A673 (cell line): ENCODE results near the gene RXRA. TPM values are rescaled to one million over a fixed set of nuclear protein-coding genes. Genes with fewer than 3 reads are reported as not detected.

Experiments
- BruUV-seq: library from RNA; stranded (reverse); fragments of 400-500 nt; replicated peaks from 2 replicates; lab custom pipeline; 2021; lab: Mats Ljungman, UMichigan
- CTCF ChIA-PET: fragments of 300-600 bp; sonication (Branson Sonifier 250); formaldehyde crosslinking; loops from one replicate; lab custom pipeline; 2022; ENCODE audit warnings: antibody characterized with exemption; lab: Charles Lee
- POLR2A ChIA-PET: fragments of 300-600 bp; sonication (Branson Sonifier 250); formaldehyde crosslinking; loops from one replicate; lab custom pipeline; 2022; ENCODE audit warnings: antibody characterized with exemption; ENCODE audit not compliant: low non-redundant PET; lab: Charles Lee
- DNase-seq: peaks from one replicate; pipeline ENCODE4 v3.0.0-alpha.2; 2015; ENCODE audit warnings: low spot score
- H3K27ac ChIP-seq: fragments of 200-600 bp; sonication (generic); 2 replicates; pipeline ENCODE4 v1.5.1; 2016; ENCODE audit warnings: mixed run types, low read depth, mild to moderate bottlenecking, mixed read lengths, antibody characterized with exemption, low read length; ENCODE audit not compliant: poor library complexity, severe bottlenecking
- H3K27me3 ChIP-seq: fragments of 200-600 bp; sonication (generic); replicated peaks from 2 replicates; pipeline ENCODE4 v1.6.1; 2017; ENCODE audit warnings: mixed run types, low read depth, mild to moderate bottlenecking, mixed read lengths, antibody characterized with exemption, low read length; ENCODE audit not compliant: insufficient read depth, poor library complexity
- H3K36me3 ChIP-seq: fragments of 200-600 bp; sonication (generic); 2 replicates; pipeline ENCODE4 v1.6.1; 2016; ENCODE audit warnings: mixed run types, mild to moderate bottlenecking, mixed read lengths, antibody characterized with exemption, low read length; ENCODE audit not compliant: insufficient read depth, poor library complexity, severe bottlenecking
- H3K4me1 ChIP-seq: fragments of 200-600 bp; sonication (generic); 2 replicates; pipeline ENCODE4 v1.6.1; 2017; ENCODE audit warnings: mixed run types, mild to moderate bottlenecking, mixed read lengths, antibody characterized with exemption, low read length; ENCODE audit not compliant: insufficient read depth, poor library complexity, severe bottlenecking
- H3K4me3 ChIP-seq: fragments of 200-600 bp; sonication (generic); 2 replicates; pipeline ENCODE4 v1.5.1; 2016; ENCODE audit warnings: low read depth, mixed run types, mild to moderate bottlenecking, mixed read lengths, low read length; ENCODE audit not compliant: poor library complexity, severe bottlenecking
- H3K9me3 ChIP-seq: fragments of 200-600 bp; sonication (generic); 2 replicates; pipeline ENCODE4 v1.6.1; 2016; ENCODE audit warnings: mixed run types, low read depth, mild to moderate bottlenecking, mixed read lengths, antibody characterized with exemption, low read length; ENCODE audit not compliant: poor library complexity, severe bottlenecking
- EZH2 ChIP-seq: fragments of 200-600 bp; sonication (generic); IDR thresholded peaks from 2 replicates; pipeline ENCODE4 v1.6.1; 2017; ENCODE audit warnings: borderline replicate concordance, low read depth, mild to moderate bottlenecking, mixed read lengths, antibody characterized with exemption, low read length; ENCODE audit not compliant: poor library complexity, severe bottlenecking
- intact Hi-C: fragments of 100-400 bp; cut with micrococcal nuclease; formaldehyde crosslinking; loops from one replicate; pipeline ENCODE4 v1.10.0; 2022; ENCODE audit not compliant: unreplicated experiment
- total RNA-seq: library from RNA; stranded (reverse); gene quantifications from 2 replicates; pipeline ENCODE4 v1.2.3, GENCODE V29; 2021
- TF ChIP-seq, protein P1 (sequence below): fragments of 300-800, 200-600 bp; sonication (generic); conservative IDR thresholded peaks from 2 replicates; pipeline ENCODE4 v1.5.1; 2017; ENCODE audit warnings: low read depth, mild to moderate bottlenecking, antibody characterized with exemption, low read length, moderate library complexity, mixed read lengths

The RXRA gene
- total RNA-seq, 1 experiment from 2014 or later = 54.1 TPM

DNA sequence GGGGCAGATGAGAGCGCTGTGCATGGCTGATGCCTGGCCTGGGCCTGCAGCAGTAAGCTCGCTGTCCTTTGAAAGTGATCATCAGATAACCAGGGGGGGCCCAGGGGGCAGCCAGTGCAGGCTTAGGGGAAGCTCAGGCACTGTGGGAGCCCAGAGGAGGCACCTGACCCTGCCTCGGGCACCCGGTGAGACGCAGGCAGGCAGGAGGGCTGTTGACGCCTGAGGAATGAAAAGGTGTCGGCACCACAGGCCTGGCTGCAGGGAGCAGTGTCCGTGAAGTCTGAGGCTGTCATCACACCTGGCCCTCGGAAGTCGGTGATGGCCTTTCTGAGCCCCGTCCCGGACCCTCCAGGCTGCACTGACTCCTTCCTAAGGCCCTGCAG, 84.6 kb downstream of the RXRA start:
- TF ChIP-seq, protein P1, sequence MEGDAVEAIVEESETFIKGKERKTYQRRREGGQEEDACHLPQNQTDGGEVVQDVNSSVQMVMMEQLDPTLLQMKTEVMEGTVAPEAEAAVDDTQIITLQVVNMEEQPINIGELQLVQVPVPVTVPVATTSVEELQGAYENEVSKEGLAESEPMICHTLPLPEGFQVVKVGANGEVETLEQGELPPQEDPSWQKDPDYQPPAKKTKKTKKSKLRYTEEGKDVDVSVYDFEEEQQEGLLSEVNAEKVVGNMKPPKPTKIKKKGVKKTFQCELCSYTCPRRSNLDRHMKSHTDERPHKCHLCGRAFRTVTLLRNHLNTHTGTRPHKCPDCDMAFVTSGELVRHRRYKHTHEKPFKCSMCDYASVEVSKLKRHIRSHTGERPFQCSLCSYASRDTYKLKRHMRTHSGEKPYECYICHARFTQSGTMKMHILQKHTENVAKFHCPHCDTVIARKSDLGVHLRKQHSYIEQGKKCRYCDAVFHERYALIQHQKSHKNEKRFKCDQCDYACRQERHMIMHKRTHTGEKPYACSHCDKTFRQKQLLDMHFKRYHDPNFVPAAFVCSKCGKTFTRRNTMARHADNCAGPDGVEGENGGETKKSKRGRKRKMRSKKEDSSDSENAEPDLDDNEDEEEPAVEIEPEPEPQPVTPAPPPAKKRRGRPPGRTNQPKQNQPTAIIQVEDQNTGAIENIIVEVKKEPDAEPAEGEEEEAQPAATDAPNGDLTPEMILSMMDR = no peak
- no peak for TF ChIP-seq EZH2
- peak overlapping the region; percentile 67 for H3K27ac ChIP-seq
- DNase-seq = no peak
- H3K4me1 ChIP-seq = peaks cover 78% of the 10 kb centered on the region
- H3K27me3 ChIP-seq = no peaks in the 10 kb centered on the region
- POLR2A ChIA-PET = no interaction called here
- CTCF ChIA-PET = no interaction called here
- H3K4me3 ChIP-seq = no peak overlapping the region
- H3K9me3 ChIP-seq = no peaks in the 10 kb centered on the region
- no TSS peak for BruUV-seq
- intact Hi-C loops = no loop called here
- H3K36me3 ChIP-seq = no peaks in the 10 kb centered on the region

DNA sequence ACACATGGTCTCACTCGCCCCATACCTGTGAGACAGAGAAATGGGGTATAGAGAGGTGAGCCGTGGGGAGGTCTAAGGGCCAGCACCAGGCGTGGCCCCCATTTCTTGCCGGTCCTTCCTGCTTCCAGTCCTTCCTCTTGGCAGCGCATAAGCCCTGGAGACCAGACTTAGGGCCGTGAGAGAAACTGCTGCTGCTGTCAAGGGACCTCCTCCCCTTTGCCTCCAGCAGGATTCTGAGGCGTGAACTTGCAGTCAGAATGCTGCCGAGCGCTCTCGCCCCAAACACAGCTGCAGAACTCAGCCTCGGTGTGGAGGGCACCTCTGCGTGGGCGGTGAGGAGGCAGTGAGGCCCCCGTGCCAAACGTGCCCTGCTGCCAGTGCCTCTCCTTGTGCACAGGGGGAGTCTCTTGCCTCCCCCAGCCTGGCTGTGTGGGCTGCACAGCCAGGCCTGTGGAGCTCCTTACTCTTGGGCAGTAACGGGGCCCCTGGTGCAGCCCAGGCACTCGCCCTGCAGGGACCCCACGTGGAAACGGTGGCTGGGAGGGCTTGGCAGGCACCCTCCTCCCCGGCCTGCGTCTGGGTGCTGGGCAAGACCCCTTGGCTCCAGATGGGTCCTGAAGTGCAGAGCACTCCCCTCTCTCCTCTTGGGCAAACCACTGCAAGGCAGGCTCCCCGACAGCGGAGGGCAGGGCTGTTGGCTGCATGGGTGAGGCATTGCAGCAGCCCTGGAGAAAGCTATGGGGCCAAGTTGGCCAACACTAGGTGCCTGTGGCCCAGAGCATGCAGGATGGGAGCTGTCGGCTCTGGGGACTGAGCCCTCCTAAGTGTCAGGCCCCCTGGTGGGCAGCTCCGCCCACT, 85.4 kb downstream of the RXRA start:
- Histone ChIP-seq H3K4me3 (no peak overlapping the region), H3K27ac (peak overlapping the region; percentile 67), H3K4me1 (peaks cover 70% of the 10 kb centered on the region), H3K9me3 (no peaks in the 10 kb centered on the region), H3K36me3 (no peaks in the 10 kb centered on the region), H3K27me3 (no peaks in the 10 kb centered on the region)
- intact Hi-C loops = no loop called here
- ChIA-PET POLR2A (no interaction called here), CTCF (no interaction called here)
- TF ChIP-seq EZH2 = no peak
- TF ChIP-seq, protein P1 = no peak
- no TSS peak for BruUV-seq
- DNase-seq = peak; percentile 43

DNA sequence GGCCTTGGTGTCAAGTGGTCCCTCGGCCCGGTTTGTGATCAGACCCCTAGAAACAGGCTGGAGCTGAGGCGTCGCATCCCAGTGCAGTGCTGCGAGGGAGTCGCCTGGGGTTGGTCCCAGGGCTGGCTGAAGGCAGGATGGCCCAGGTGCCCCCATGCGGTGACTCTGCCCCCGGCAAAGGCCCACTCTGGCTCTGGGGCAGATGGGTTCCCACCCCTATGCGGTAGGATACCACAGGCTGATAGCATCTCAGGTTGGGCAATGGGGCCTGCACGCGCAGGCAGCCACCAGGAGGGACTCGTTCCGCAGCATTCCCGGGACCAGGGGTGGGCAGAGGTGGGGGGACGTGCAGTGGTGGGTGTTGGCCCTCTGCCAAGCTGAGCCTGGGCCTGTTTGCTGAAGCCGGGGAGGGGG, 86.0 kb downstream of the RXRA start:
- intact Hi-C loops = no loop called here
- POLR2A ChIA-PET = no interaction called here
- CTCF ChIA-PET = no interaction called here

More for the DNA sequence above, 86.0 kb downstream of the RXRA start:
- DNase-seq = no peak
- H3K27ac ChIP-seq = peak overlapping the region; percentile 67
- H3K4me3 ChIP-seq = no peak overlapping the region
- no TSS peak for BruUV-seq
- no peaks in the 10 kb centered on the region for H3K27me3 ChIP-seq
- TF ChIP-seq, protein P1 = no peak
- TF ChIP-seq EZH2 = no peak
- peaks cover 5% of the 10 kb centered on the region for H3K36me3 ChIP-seq
- H3K4me1 ChIP-seq = peaks cover 64% of the 10 kb centered on the region
- H3K9me3 ChIP-seq = no peaks in the 10 kb centered on the region
